Pancreas (tissue), 10 donors: ENCODE measurements around the gene HEATR1. TPM values are rescaled to one million over a fixed set of nuclear protein-coding genes. Genes with fewer than 3 reads are reported as not detected.
A peak's percentile ranks its signal among the peaks of the same experiment; 100 is the strongest.

Experiments used
- ATAC-seq, 4 donors: fragments of 200-7000 bp; cut with Tn5 transposase; one replicate each; pipeline versions ENCODE4 v1.8.0 to v1.9.1; 2020; ENCODE audit warnings: mild to moderate bottlenecking in 4 of 4, moderate library complexity in 4 of 4
- DNase-seq, 6 donors: peaks; one replicate each; pipeline ENCODE4 v3.0.0-alpha.2; 2020
- FAIRE-seq: peaks from 2 replicates; lab custom pipeline; 2012; peaks lifted over from hg19 to GRCh38; lab: Jason Lieb, UNC
- H3K27ac ChIP-seq, 4 donors: fragments of 200-600 bp; sonication (generic); 1 replicate in 3 of 4; 2 replicates in 1 of 4; pipeline versions ENCODE4 v1.5.0 to v1.8.0; 2020
- H3K27me3 ChIP-seq, 4 donors: fragments of 200-600 bp; one replicate each; pipeline ENCODE4 v1.8.0; 2021
- H3K36me3 ChIP-seq, 3 donors: fragments of 200-600 bp; sonication (generic) in 1 of 3; one replicate each; pipeline versions ENCODE4 v1.5.0 to v1.8.0; 2020 to 2021
- H3K4me1 ChIP-seq, 3 donors: fragments of 200-600 bp; one replicate each; pipeline ENCODE4 v1.8.0; 2021
- H3K4me3 ChIP-seq, 4 donors: fragments of 200-600 bp; sonication (generic) in 2 of 4; one replicate each; pipeline versions ENCODE4 v1.5.0 to v1.8.0; 2020 to 2021
- H3K9me3 ChIP-seq, 4 donors: fragments of 200-600 bp; one replicate each; pipeline ENCODE4 v1.8.0; 2021
- WGBS, 2 donors: extraction: QIAGEN DNeasy Blood & Tissue Kit; methylation state at CpG; one replicate each; pipeline ENCODE4 v1.1.7; 2013; 5-methylcytosine and 5-hydroxymethylcytosine counted together
- intact Hi-C, 3 donors: fragments of 100-400 bp; cut with DNase I; formaldehyde crosslinking; loops; one replicate each; pipeline versions ENCODE4 v1.11.1 to v1.14.2; 2022
- polyA plus RNA-seq, 2 donors: library from polyadenylated mRNA; stranded (reverse); fragments of 200-250 nt; gene quantifications; one replicate each; pipeline ENCODE4 v1.2.3, GENCODE V29; 2013
- total RNA-seq, 6 donors: library from RNA; stranded (reverse); fragmentation: NEBNext Ultra II Directional in 4 of 6; extraction: Animal tissue kit (Norgen Biotek cat#: 25700) in 4 of 6; gene quantifications; one replicate each; pipeline versions ENCODE4 v1.2.1 to v1.2.4, GENCODE V29; 2021 to 2023
- TF ChIP-seq, protein P1 (sequence below), 4 donors: fragments of 200-600 bp; sonication (generic) in 3 of 4; IDR thresholded peaks; one replicate each; pipeline versions ENCODE4 v1.5.0 to v1.8.0; 2021; ENCODE audit warnings: antibody characterized with exemption in 4 of 4
- donor health status: healthy with polysubstance abuse.
- donor health status: DM: no; HTN: no; CAD: no; lungs with moderate emphysema.
- donor health status: DM: no; HTN: no; CAD: no.
- donor health status: control.
- donor health status: control.
- donor health status: Bipolar disorder and iron deficiency.
- donor health status: DM: yes; HTN: yes; CAD: no.
- donor health status: DM: no; HTN: no; CAD: no.
- donor health status: DM: no; HTN: no; CAD: no.
- donor health status: DM: yes; HTN: yes; CAD: no.

The HEATR1 gene, protein sequence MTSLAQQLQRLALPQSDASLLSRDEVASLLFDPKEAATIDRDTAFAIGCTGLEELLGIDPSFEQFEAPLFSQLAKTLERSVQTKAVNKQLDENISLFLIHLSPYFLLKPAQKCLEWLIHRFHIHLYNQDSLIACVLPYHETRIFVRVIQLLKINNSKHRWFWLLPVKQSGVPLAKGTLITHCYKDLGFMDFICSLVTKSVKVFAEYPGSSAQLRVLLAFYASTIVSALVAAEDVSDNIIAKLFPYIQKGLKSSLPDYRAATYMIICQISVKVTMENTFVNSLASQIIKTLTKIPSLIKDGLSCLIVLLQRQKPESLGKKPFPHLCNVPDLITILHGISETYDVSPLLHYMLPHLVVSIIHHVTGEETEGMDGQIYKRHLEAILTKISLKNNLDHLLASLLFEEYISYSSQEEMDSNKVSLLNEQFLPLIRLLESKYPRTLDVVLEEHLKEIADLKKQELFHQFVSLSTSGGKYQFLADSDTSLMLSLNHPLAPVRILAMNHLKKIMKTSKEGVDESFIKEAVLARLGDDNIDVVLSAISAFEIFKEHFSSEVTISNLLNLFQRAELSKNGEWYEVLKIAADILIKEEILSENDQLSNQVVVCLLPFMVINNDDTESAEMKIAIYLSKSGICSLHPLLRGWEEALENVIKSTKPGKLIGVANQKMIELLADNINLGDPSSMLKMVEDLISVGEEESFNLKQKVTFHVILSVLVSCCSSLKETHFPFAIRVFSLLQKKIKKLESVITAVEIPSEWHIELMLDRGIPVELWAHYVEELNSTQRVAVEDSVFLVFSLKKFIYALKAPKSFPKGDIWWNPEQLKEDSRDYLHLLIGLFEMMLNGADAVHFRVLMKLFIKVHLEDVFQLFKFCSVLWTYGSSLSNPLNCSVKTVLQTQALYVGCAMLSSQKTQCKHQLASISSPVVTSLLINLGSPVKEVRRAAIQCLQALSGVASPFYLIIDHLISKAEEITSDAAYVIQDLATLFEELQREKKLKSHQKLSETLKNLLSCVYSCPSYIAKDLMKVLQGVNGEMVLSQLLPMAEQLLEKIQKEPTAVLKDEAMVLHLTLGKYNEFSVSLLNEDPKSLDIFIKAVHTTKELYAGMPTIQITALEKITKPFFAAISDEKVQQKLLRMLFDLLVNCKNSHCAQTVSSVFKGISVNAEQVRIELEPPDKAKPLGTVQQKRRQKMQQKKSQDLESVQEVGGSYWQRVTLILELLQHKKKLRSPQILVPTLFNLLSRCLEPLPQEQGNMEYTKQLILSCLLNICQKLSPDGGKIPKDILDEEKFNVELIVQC (N-terminal part only)
- total RNA-seq (10 to 100 TPM; 13.7 to 21.2 (median 16.8) TPM), polyA plus RNA-seq (1 to 10 TPM; 4.1 to 4.8 TPM)

DNA sequence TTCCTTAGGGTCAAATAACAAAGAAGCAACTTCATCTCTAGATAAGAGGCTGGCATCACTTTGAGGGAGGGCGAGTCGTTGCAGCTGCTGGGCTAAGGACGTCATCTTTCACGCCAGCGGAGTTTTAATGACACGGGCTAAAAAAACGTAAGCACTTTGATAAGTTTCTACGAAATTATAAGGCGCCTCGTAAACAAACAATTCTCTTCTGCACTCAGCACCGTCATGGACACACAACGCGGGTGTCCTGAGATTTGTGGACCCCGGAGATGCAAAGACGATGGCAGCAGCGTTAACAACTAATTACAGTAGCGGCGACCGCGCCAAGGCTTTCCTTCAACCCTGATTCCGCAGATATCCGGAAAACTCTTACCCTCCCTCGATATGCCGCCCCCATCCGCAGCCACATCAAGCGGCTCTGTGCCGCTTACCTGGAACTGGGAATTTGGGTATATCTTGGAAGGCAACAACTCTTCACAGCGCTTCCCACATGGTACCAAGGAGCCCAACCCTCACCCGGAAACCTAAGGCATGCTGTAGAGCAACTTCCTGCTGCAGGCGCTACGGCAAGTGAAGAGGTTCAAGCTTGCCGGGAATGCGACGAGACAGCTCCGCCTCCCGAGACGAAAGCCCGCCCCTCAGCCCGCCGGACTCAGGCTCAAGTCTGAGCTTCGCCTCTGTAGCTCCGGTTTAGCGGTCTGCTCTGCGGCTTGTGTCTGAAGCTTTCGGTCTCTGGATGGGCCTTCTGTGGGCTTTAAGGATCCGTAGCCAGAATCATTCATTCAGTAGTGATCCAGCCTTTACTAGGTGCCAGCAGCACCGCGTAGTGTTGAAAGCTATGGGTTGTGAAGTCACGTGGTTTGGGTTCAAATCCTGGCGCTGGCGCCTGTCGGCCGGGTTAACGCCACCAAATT, at the start of gene HEATR1:
TSS of gene HEATR1 (minus strand) at position 526 of the 914 bp plus-strand sequence. CDS start at position 105, 421 bp downstream.
- FAIRE-seq (peak; percentile 67), DNase-seq (peak; percentile 88 to 96 (median 93)), ATAC-seq (peak; percentile 96 to 98 (median 98))
- Histone ChIP-seq H3K27ac (peak within 1 kb of the TSS; percentile 35 to 89 (median 71)), H3K27me3 (no peaks in the 10 kb centered on the region), H3K4me1 (peaks cover 11 to 22% (median 20%) of the 10 kb centered on the region in 3 donors), H3K36me3 (peaks cover 0 to 4% (median 0%) of the 10 kb centered on the region in 3 donors), H3K9me3 (no peaks in the 10 kb centered on the region), H3K4me3 (peak within 1 kb of the TSS; percentile 56 to 86 (median 77))
- intact Hi-C loops: no loop called here
- 0% methylated on average over 54 of the region's 54 CpGs for WGBS, 2 donors
- TF ChIP-seq, protein P1, sequence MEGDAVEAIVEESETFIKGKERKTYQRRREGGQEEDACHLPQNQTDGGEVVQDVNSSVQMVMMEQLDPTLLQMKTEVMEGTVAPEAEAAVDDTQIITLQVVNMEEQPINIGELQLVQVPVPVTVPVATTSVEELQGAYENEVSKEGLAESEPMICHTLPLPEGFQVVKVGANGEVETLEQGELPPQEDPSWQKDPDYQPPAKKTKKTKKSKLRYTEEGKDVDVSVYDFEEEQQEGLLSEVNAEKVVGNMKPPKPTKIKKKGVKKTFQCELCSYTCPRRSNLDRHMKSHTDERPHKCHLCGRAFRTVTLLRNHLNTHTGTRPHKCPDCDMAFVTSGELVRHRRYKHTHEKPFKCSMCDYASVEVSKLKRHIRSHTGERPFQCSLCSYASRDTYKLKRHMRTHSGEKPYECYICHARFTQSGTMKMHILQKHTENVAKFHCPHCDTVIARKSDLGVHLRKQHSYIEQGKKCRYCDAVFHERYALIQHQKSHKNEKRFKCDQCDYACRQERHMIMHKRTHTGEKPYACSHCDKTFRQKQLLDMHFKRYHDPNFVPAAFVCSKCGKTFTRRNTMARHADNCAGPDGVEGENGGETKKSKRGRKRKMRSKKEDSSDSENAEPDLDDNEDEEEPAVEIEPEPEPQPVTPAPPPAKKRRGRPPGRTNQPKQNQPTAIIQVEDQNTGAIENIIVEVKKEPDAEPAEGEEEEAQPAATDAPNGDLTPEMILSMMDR (IDR thresholded peaks at IDR 0.05): no peak

DNA sequence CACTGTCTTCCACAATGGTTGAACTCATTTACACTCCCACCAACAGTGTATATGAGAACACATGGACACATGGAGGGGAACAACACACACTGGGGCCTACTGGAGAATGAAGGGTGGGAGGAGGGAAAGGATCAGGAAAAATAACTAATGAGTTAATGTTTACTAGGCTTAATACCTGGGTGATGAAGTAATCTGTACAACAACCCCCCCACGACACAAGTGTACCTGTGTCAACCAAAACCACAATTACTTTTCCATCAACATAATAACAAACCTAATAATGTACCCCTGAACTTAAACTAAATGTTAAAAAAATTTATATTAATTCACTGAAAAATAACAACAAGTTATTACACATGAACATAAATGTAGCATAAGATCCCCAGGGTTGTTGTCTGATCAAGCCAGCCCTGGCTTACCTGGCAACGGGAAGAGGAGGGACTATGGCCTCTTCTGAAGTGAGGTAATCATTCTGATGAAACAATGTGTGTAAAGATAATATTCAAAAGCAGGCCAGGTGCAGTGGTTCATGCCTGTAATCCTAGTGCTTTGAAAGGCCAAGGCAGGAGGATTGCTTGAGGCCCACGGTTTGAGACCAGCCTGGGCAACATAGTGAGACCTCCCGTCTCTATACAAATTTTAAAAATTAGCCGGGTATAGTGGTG, 40.8 kb upstream of the HEATR1 start:
- H3K27me3 ChIP-seq: no peaks in the 10 kb centered on the region
- H3K36me3 ChIP-seq: no peaks in the 10 kb centered on the region
- 70 to 72% methylated on average over 5 of the region's 5 CpGs for WGBS, 2 donors
- intact Hi-C loops: no loop called here
- no peak for DNase-seq
- peak in 2 of 4 donors; percentile 24 to 77 for ATAC-seq
- no peak overlapping the region for H3K4me3 ChIP-seq
- no peak for FAIRE-seq
- H3K27ac ChIP-seq: no peak overlapping the region
- no peaks in the 10 kb centered on the region for H3K9me3 ChIP-seq
- TF ChIP-seq, protein P1 (IDR thresholded peaks at IDR 0.05): no peak
- no peaks in the 10 kb centered on the region for H3K4me1 ChIP-seq

DNA sequence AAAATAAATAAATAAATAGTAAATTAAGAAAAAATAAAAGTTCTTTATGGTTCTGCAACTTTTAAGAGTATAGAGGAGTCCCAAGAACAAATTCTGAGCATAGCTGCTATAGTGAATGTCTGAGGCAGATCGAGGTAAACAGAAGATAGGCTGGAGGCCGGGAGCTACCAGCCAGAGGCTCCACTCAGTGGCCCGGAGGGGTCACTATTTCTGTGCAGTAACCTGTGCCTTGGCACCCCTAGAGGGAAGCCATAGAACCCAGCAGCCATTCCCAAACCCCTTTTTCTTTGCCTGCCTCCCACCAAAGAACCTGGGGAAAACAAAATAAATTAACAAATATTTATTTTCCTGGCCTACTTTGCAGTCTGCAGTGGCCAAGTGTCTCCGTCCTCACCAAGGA, 38.4 kb upstream of the HEATR1 start:
- Histone ChIP-seq H3K9me3 (no peaks in the 10 kb centered on the region), H3K4me1 (no peaks in the 10 kb centered on the region), H3K27ac (no peak overlapping the region), H3K4me3 (no peak overlapping the region), H3K36me3 (no peaks in the 10 kb centered on the region), H3K27me3 (no peaks in the 10 kb centered on the region)
- TF ChIP-seq, protein P1 (IDR thresholded peaks at IDR 0.05): no peak
- intact Hi-C loops: no loop called here
- FAIRE-seq: no peak
- ATAC-seq: no peak
- WGBS, 2 donors: 71 to 87% methylated on average over 4 of the region's 4 CpGs
- no peak for DNase-seq
